SK-N-SH treated with all-trans-retinoic acid at 6 μM for 48 hours (cell line): ENCODE measurements around the gene CABP7.
A peak's percentile ranks its signal among the peaks of the same experiment; 100 is the strongest.

Experiments used
- ATAC-seq: fragments of 200-7000 bp; cut with Tn5 transposase; 3 replicates; pipeline ENCODE4 v1.9.1; 2020; ENCODE audit warnings: mild to moderate bottlenecking, moderate library complexity
- ARNTL ChIP-seq: fragments of 450-650 bp; formaldehyde crosslinking; IDR thresholded peaks from 2 replicates; pipeline ENCODE4 v1.5.0; 2020; ENCODE audit warnings: low read depth, mild to moderate bottlenecking, moderate library complexity, borderline replicate concordance
- BACH2 ChIP-seq: fragments of 250-450 bp; sonication (Bioruptor Pico); IDR thresholded peaks from 2 replicates; pipeline ENCODE4 v1.9.0; 2021; ENCODE audit warnings: mild to moderate bottlenecking, borderline replicate concordance
- CSDC2 ChIP-seq: fragments of 250-450 bp; sonication (Bioruptor Pico); IDR thresholded peaks from 2 replicates; pipeline ENCODE4 v1.5.0; 2020; ENCODE audit warnings: mild to moderate bottlenecking, moderate library complexity
- ESRRG ChIP-seq: fragments of 250-450 bp; sonication (Bioruptor Pico); IDR thresholded peaks from 2 replicates; pipeline ENCODE4 v1.6.1; 2021; ENCODE audit warnings: mild to moderate bottlenecking
- GLIS3 ChIP-seq: fragments of 250-450 bp; sonication (Bioruptor Pico); IDR thresholded peaks from 2 replicates; pipeline ENCODE4 v1.5.0; 2020; ENCODE audit warnings: mild to moderate bottlenecking, moderate library complexity
- ISL1 ChIP-seq: fragments of 250-450 bp; sonication (Bioruptor Pico); IDR thresholded peaks from 2 replicates; pipeline ENCODE4 v2.1.2; 2022; ENCODE audit warnings: mild to moderate bottlenecking, moderate library complexity
- OSR1 ChIP-seq: fragments of 250-450 bp; sonication (Bioruptor Pico); IDR thresholded peaks from 2 replicates; pipeline ENCODE4 v1.8.0; 2022; ENCODE audit warnings: moderate library complexity, mild to moderate bottlenecking, inconsistent platforms
- PPARA ChIP-seq: fragments of 250-450 bp; sonication (Bioruptor Pico); IDR thresholded peaks from 2 replicates; pipeline ENCODE4 v1.5.0; 2020; ENCODE audit warnings: mild to moderate bottlenecking, borderline replicate concordance
- SNAI2 ChIP-seq: fragments of 250-450 bp; sonication (Bioruptor Pico); IDR thresholded peaks from 2 replicates; pipeline ENCODE4 v1.5.0; 2020; ENCODE audit warnings: mild to moderate bottlenecking, moderate library complexity
- TCF4 ChIP-seq: fragments of 250-450 bp; sonication (Bioruptor Pico); IDR thresholded peaks from 2 replicates; pipeline ENCODE4 v1.8.0; 2021; ENCODE audit warnings: mild to moderate bottlenecking, moderate library complexity, borderline replicate concordance
- TSHZ2 ChIP-seq: fragments of 250-450 bp; sonication (Bioruptor Pico); IDR thresholded peaks from 2 replicates; pipeline ENCODE4 v1.5.0; 2020; ENCODE audit warnings: mild to moderate bottlenecking, moderate library complexity
- ZC3H10 ChIP-seq: fragments of 250-450 bp; sonication (Bioruptor Pico); IDR thresholded peaks from 2 replicates; pipeline ENCODE4 v1.5.1; 2021; ENCODE audit warnings: mild to moderate bottlenecking, moderate library complexity
- ZFP3 ChIP-seq: fragments of 250-450 bp; sonication (Bioruptor Pico); IDR thresholded peaks from 2 replicates; pipeline ENCODE4 v1.5.0; 2020; ENCODE audit warnings: mild to moderate bottlenecking, moderate library complexity
- ZFP30 ChIP-seq: fragments of 450-650 bp; formaldehyde crosslinking; IDR thresholded peaks from 2 replicates; pipeline ENCODE4 v1.5.0; 2022; ENCODE audit warnings: mild to moderate bottlenecking, moderate library complexity
- ZNF565 ChIP-seq: fragments of 450-650 bp; formaldehyde crosslinking; conservative IDR thresholded peaks from 2 replicates; pipeline ENCODE4 v1.5.0; 2020; ENCODE audit warnings: low read depth, mild to moderate bottlenecking, moderate library complexity
- ZNF70 ChIP-seq: fragments of 450-650 bp; formaldehyde crosslinking; IDR thresholded peaks from 2 replicates; pipeline ENCODE4 v1.5.0; 2020; ENCODE audit warnings: mild to moderate bottlenecking, moderate library complexity
- ZNF8 ChIP-seq: fragments of 450-650 bp; formaldehyde crosslinking; IDR thresholded peaks from 2 replicates; pipeline ENCODE4 v1.5.0; 2020; ENCODE audit warnings: mild to moderate bottlenecking, moderate library complexity
- TF ChIP-seq, protein P1 (sequence below): fragments of 250-450 bp; sonication (Bioruptor Pico); IDR thresholded peaks from 2 replicates; pipeline ENCODE4 v1.8.0; 2021; ENCODE audit warnings: low read depth, mild to moderate bottlenecking, moderate library complexity, borderline replicate concordance
- TF ChIP-seq, protein P2 (sequence below): fragments of 250-450 bp; sonication (Bioruptor Pico); IDR thresholded peaks from 2 replicates; pipeline ENCODE4 v1.8.0; 2020; ENCODE audit warnings: mild to moderate bottlenecking, moderate library complexity, borderline replicate concordance
- TF ChIP-seq, protein P3 (sequence below): fragments of 250-450 bp; sonication (Bioruptor Pico); IDR thresholded peaks from 2 replicates; pipeline ENCODE4 v1.5.1; 2021; ENCODE audit warnings: mild to moderate bottlenecking, moderate library complexity
- TF ChIP-seq, protein P4 (sequence below): fragments of 250-450 bp; sonication (Bioruptor Pico); IDR thresholded peaks from 2 replicates; pipeline ENCODE4 v1.5.1; 2020; ENCODE audit warnings: low read depth, mild to moderate bottlenecking, moderate library complexity

Gene CABP7

GRCh38 chr22:29702931-29703501 lies 16.8 kb upstream of the CABP7 start:
- TF ChIP-seq, protein P1, sequence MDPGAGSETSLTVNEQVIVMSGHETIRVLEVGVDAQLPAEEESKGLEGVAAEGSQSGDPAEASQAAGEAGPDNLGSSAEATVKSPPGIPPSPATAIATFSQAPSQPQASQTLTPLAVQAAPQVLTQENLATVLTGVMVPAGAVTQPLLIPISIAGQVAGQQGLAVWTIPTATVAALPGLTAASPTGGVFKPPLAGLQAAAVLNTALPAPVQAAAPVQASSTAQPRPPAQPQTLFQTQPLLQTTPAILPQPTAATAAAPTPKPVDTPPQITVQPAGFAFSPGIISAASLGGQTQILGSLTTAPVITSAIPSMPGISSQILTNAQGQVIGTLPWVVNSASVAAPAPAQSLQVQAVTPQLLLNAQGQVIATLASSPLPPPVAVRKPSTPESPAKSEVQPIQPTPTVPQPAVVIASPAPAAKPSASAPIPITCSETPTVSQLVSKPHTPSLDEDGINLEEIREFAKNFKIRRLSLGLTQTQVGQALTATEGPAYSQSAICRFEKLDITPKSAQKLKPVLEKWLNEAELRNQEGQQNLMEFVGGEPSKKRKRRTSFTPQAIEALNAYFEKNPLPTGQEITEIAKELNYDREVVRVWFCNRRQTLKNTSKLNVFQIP, result no peak
- TF ChIP-seq ZFP30 (no peak), ZC3H10 (CRISPR knock-in tag) (no peak), BACH2 (CRISPR knock-in tag) (no peak), ZNF70 (CRISPR knock-in tag) (no peak), ZNF8 (CRISPR knock-in tag) (no peak)
- TF ChIP-seq, all 23 proteins: peak for 0

DNA sequence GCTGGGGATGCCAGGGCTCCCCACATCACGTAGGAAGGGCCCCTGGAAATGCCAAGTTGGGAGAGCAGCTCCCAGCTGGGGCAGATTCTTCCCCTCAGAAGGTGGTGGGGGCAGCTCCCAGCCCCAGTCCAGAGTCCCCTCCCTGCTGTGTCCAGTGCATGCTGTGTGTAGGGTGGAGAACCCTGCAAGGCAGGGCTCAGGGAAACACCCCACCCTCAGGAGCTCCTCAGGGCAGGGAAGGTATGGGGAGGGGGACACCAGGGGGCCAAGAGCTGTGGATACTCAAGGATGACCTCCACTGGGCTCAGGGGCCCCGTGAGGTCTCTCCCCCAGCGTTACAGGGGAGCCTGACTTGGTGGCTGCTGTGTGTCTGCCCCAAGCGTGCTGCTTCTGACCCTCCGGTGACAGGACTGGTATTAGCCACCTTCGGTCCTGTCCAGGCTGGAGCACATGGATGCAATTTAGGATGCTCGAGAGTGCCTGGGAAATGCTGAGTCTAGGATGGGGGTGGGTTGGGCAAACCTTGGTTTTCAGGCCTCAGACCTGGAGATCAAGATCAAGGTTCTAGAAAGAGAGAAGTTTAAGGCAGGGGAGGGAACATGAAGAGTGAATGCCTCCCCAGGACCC lies 16.1 kb upstream of the CABP7 start:
- no peak for TF ChIP-seq ARNTL (CRISPR knock-in tag)
- TF ChIP-seq GLIS3 (CRISPR knock-in tag), result no peak
- TF ChIP-seq SNAI2 (CRISPR knock-in tag), result no peak
- TF ChIP-seq CSDC2, result no peak
- TF ChIP-seq, protein P2, sequence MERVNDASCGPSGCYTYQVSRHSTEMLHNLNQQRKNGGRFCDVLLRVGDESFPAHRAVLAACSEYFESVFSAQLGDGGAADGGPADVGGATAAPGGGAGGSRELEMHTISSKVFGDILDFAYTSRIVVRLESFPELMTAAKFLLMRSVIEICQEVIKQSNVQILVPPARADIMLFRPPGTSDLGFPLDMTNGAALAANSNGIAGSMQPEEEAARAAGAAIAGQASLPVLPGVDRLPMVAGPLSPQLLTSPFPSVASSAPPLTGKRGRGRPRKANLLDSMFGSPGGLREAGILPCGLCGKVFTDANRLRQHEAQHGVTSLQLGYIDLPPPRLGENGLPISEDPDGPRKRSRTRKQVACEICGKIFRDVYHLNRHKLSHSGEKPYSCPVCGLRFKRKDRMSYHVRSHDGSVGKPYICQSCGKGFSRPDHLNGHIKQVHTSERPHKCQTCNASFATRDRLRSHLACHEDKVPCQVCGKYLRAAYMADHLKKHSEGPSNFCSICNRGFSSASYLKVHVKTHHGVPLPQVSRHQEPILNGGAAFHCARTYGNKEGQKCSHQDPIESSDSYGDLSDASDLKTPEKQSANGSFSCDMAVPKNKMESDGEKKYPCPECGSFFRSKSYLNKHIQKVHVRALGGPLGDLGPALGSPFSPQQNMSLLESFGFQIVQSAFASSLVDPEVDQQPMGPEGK (CRISPR knock-in tag), result no peak
- TF ChIP-seq ESRRG (CRISPR knock-in tag), result no peak
- TF ChIP-seq, protein P3, sequence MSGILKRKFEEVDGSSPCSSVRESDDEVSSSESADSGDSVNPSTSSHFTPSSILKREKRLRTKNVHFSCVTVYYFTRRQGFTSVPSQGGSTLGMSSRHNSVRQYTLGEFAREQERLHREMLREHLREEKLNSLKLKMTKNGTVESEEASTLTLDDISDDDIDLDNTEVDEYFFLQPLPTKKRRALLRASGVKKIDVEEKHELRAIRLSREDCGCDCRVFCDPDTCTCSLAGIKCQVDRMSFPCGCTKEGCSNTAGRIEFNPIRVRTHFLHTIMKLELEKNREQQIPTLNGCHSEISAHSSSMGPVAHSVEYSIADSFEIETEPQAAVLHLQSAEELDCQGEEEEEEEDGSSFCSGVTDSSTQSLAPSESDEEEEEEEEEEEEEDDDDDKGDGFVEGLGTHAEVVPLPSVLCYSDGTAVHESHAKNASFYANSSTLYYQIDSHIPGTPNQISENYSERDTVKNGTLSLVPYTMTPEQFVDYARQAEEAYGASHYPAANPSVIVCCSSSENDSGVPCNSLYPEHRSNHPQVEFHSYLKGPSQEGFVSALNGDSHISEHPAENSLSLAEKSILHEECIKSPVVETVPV (CRISPR knock-in tag), result no peak
- TF ChIP-seq, protein P4, sequence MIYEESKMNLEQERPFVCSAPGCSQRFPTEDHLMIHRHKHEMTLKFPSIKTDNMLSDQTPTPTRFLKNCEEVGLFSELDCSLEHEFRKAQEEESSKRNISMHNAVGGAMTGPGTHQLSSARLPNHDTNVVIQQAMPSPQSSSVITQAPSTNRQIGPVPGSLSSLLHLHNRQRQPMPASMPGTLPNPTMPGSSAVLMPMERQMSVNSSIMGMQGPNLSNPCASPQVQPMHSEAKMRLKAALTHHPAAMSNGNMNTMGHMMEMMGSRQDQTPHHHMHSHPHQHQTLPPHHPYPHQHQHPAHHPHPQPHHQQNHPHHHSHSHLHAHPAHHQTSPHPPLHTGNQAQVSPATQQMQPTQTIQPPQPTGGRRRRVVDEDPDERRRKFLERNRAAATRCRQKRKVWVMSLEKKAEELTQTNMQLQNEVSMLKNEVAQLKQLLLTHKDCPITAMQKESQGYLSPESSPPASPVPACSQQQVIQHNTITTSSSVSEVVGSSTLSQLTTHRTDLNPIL (CRISPR knock-in tag), result no peak
- TF ChIP-seq BACH2 (CRISPR knock-in tag), result no peak
- no peak for TF ChIP-seq TCF4 (CRISPR knock-in tag)
- TF ChIP-seq PPARA (CRISPR knock-in tag), result no peak
- TF ChIP-seq ZNF70 (CRISPR knock-in tag), result no peak
- no peak for TF ChIP-seq ZNF565 (CRISPR knock-in tag)
- no peak for TF ChIP-seq ZFP3
- TF ChIP-seq, protein P1, result no peak
- no peak for TF ChIP-seq OSR1 (CRISPR knock-in tag)
- no peak for TF ChIP-seq ZFP30
- no peak for TF ChIP-seq ISL1 (CRISPR knock-in tag)
- no peak for ATAC-seq

More at GRCh38 chr22:29702931-29703501, 16.8 kb upstream of the CABP7 start:
- ATAC-seq, result no peak

GRCh38 chr22:29704528-29705285 lies 15.1 kb upstream of the CABP7 start:
- TF ChIP-seq SNAI2 (CRISPR knock-in tag), result no peak
- TF ChIP-seq TSHZ2 (CRISPR knock-in tag), result 0 out of 2 replicates have a peak, but pooled peaks have one; percentile 38
- ATAC-seq, result peak; percentile 66
